GM12801 (cell line): Measurements from ENCODE around the gene VPS25.

Source experiments
- TF ChIP-seq, protein P1 (sequence below): IDR thresholded peaks from one replicate; pipeline ENCODE4 v1.5.1; 2011; ENCODE audit warnings: control low read depth; ENCODE audit not compliant: insufficient read length; ENCODE audit errors: extremely low read depth

The VPS25 gene

GRCh38 chr17:42783062-42783790 is 10.0 kb downstream of the VPS25 start:
- TF ChIP-seq, protein P1, sequence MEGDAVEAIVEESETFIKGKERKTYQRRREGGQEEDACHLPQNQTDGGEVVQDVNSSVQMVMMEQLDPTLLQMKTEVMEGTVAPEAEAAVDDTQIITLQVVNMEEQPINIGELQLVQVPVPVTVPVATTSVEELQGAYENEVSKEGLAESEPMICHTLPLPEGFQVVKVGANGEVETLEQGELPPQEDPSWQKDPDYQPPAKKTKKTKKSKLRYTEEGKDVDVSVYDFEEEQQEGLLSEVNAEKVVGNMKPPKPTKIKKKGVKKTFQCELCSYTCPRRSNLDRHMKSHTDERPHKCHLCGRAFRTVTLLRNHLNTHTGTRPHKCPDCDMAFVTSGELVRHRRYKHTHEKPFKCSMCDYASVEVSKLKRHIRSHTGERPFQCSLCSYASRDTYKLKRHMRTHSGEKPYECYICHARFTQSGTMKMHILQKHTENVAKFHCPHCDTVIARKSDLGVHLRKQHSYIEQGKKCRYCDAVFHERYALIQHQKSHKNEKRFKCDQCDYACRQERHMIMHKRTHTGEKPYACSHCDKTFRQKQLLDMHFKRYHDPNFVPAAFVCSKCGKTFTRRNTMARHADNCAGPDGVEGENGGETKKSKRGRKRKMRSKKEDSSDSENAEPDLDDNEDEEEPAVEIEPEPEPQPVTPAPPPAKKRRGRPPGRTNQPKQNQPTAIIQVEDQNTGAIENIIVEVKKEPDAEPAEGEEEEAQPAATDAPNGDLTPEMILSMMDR, result no peak

DNA sequence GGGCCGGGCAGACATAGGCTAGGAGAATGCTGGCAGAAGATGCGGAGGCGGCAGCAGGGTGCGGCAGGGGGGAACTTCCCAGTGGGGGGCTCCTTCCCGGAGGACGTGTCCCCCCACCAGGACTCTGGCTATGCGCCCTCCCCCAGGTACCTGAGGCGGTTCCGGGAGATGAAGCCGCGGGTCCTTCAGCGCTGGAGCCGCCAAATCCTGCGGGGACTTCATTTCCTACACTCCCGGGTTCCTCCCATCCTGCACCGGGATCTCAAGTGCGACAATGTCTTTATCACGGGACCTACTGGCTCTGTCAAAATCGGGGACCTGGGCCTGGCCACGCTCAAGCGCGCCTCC is 10.5 kb downstream of the VPS25 start:
- TF ChIP-seq, protein P1, result no peak

DNA sequence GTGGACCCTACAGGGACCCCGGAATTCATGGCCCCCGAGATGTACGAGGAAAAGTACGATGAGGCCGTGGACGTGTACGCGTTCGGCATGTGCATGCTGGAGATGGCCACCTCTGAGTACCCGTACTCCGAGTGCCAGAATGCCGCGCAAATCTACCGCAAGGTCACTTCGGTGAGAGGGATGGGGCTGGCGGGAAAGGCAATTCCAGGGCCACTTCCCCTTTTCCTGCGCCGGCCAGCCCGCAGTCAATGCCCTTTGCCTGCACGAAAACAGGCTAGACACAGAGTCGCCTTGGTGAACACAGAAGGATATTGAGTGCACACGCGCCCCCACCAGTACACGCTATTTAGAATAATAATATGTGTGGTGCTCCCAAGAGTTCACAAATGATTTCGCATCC is 11.2 kb downstream of the VPS25 start:
- TF ChIP-seq, protein P1, result no peak

DNA sequence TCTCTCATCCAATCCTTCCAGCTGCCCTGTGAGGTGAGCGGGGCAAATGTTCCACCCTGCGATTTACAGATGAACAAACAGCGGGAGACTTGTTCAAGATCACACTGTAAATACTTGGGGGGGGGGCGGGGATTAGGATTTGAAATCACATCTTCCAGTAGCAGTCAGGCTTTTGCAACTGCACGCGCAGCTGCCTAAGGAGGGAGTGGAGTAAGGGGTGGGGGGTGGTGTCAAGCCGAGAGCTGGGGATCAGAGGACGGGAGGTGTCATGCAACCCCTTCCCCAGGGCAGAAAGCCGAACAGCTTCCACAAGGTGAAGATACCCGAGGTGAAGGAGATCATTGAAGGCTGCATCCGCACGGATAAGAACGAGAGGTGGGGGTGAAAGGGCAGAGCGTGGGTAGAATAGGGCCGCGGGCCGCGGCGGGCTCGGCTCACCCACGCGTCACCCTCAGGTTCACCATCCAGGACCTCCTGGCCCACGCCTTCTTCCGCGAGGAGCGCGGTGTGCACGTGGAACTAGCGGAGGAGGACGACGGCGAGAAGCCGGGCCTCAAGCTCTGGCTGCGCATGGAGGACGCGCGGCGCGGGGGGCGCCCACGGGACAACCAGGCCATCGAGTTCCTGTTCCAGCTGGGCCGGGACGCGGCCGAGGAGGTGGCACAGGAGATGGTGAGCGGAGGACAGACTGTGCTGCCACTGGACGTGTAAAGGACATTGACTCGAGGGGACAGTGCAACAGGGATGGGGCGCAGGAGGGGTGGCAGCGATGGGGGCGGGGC is 11.8 kb downstream of the VPS25 start:
- TF ChIP-seq, protein P1, result no peak

- TF ChIP-seq, protein P1, result no peak
These were observed 14.0 kb downstream of the VPS25 start for GRCh38 chr17:42787266-42787665.

- TF ChIP-seq, protein P1, result no peak
These were observed 18.7 kb downstream of the VPS25 start for GRCh38 chr17:42791948-42792347.

GRCh38 chr17:42792545-42792944 is 19.3 kb downstream of the VPS25 start:
- TF ChIP-seq, protein P1, result no peak
